GM18517 (cell line): ENCODE measurements around the gene ZNF562.
A peak's percentile ranks its signal among the peaks of the same experiment; 100 is the strongest.

Experiments used
- ATAC-seq: cut with Tn5 transposase; IDR thresholded peaks from one replicate; pipeline ENCODE4 v1.9.1; 2021; ENCODE audit warnings: mild to moderate bottlenecking, moderate library complexity; ENCODE audit not compliant: unreplicated experiment

ZNF562 gene

GRCh38 chr19:9645472-9645871 is 29.4 kb downstream of the ZNF562 start:
- no peak for ATAC-seq

GRCh38 chr19:9644472-9644871 is 30.4 kb downstream of the ZNF562 start:
- ATAC-seq = no peak

GRCh38 chr19:9641810-9642209 is 33.1 kb downstream of the ZNF562 start:
- ATAC-seq = no peak

- no peak for ATAC-seq
Measured at GRCh38 chr19:9640956-9641355, 33.9 kb downstream of the ZNF562 start.

GRCh38 chr19:9636018-9636417 is 38.9 kb downstream of the ZNF562 start:
- ATAC-seq = no peak

GRCh38 chr19:9627856-9628255 is 47.0 kb downstream of the ZNF562 start:
- ATAC-seq = no peak

GRCh38 chr19:9622531-9622930 is 52.4 kb downstream of the ZNF562 start:
- no peak for ATAC-seq

GRCh38 chr19:9621156-9622037 is 53.5 kb downstream of the ZNF562 start, which contains the start of gene ZNF561:
Gene ZNF561, minus strand, starts transcription at chr19:9621232. Its CDS starts 1,776 bp downstream, at chr19:9619456.
- peak; percentile 55 for ATAC-seq

GRCh38 chr19:9620842-9621155 is 54.1 kb downstream of the ZNF562 start:
- ATAC-seq = no peak

GRCh38 chr19:9615844-9616243 is 59.1 kb downstream of the ZNF562 start:
- no peak for ATAC-seq

GRCh38 chr19:9610484-9611113 is 64.3 kb downstream of the ZNF562 start:
- ATAC-seq = no peak

GRCh38 chr19:9608912-9609311 is 66.0 kb downstream of the ZNF562 start:
- no peak for ATAC-seq

GRCh38 chr19:9597027-9597426 is 77.9 kb downstream of the ZNF562 start:
- ATAC-seq = no peak
